ACC112 (cell line): Measurements from ENCODE around the gene EPHB1.

Experiments
- H2AFZ ChIP-seq: fragments of 200-600 bp; sonication (generic); one replicate; pipeline ENCODE4 v1.6.0; 2017; ENCODE audit warnings: antibody characterized with exemption, low read length; ENCODE audit not compliant: unreplicated experiment
- H3K27ac ChIP-seq: fragments of 200-600 bp; sonication (generic); 2 replicates; pipeline ENCODE4 v1.5.1; 2014; ENCODE audit warnings: low read depth, mild to moderate bottlenecking, antibody characterized with exemption, low read length, moderate library complexity
- H3K27me3 ChIP-seq: fragments of 200-600 bp; sonication (generic); 2 replicates; pipeline ENCODE4 v1.6.1; 2014; ENCODE audit warnings: mild to moderate bottlenecking, antibody characterized with exemption, low read length, moderate library complexity, mixed read lengths; ENCODE audit not compliant: insufficient read depth
- H3K36me3 ChIP-seq: fragments of 200-600 bp; sonication (generic); 2 replicates; pipeline ENCODE4 v1.6.1; 2016; ENCODE audit warnings: mild to moderate bottlenecking, antibody characterized with exemption, low read length, moderate library complexity, mixed read lengths; ENCODE audit not compliant: insufficient read depth
- H3K4me1 ChIP-seq: fragments of 200-600 bp; sonication (generic); one replicate; pipeline ENCODE4 v1.6.1; 2016; ENCODE audit warnings: low read length, mixed read lengths; ENCODE audit not compliant: insufficient read depth, unreplicated experiment, control insufficient read depth
- H3K4me3 ChIP-seq: fragments of 200-600 bp; sonication (generic); 2 replicates; pipeline ENCODE4 v1.5.1; 2014; ENCODE audit warnings: mild to moderate bottlenecking, low read depth, low read length
- H3K79me2 ChIP-seq: fragments of 200-600 bp; sonication (generic); one replicate; pipeline ENCODE4 v1.6.0; 2016; ENCODE audit warnings: low read length; ENCODE audit not compliant: control insufficient read depth, unreplicated experiment, insufficient read depth

The EPHB1 gene

DNA sequence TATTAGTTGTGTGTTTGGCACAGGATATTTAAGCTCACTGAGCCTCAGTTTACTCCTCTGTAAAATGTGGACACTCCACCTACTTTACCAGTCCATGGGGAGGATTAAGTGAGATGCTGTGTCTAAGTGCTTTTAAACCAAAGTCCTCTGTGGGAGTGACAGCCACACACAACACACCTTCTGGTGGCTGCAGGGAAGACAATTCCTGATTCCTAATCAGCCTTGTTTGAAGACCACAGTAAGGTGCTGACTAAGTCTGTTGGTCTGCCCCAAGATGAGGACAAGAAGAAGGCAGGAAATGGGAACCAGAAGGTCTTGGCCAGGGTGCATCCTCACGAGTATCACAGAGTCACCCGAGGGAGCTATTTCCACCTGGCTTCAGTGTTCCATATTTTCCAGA, 52.3 kb downstream of the EPHB1 start:
- no peaks in the 10 kb centered on the region for H3K79me2 ChIP-seq
- H3K36me3 ChIP-seq = no peaks in the 10 kb centered on the region
- H2AFZ ChIP-seq = peak overlapping the region; percentile 14
- H3K27me3 ChIP-seq = no peaks in the 10 kb centered on the region
- no peak overlapping the region for H3K27ac ChIP-seq
- no peak overlapping the region for H3K4me3 ChIP-seq
- peaks cover 4% of the 10 kb centered on the region for H3K4me1 ChIP-seq

DNA sequence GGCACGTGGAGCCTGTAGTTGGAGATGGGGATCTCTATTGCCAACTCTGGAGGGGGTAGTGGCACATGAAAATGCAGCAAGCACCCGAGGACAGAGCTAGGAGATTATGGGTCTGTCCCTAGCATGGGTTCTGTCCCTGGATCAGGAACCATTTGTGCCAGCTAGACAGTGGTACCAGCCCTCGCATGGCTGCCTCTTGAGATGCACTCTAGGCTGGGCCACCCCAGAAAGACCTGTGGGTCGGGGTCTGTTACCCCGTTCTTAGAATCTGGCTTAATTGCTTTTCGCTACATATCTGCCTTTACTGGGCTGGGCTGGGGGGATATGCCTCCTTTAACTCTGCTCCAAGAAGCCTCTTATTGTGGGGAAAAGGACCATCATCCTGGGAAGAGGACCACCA, 54.5 kb downstream of the EPHB1 start:
- H3K4me1 ChIP-seq = peaks cover 4% of the 10 kb centered on the region
- H3K27ac ChIP-seq = no peak overlapping the region
- H2AFZ ChIP-seq = no peak overlapping the region
- H3K4me3 ChIP-seq = no peak overlapping the region
- H3K36me3 ChIP-seq = no peaks in the 10 kb centered on the region
- H3K27me3 ChIP-seq = no peaks in the 10 kb centered on the region
- H3K79me2 ChIP-seq = no peaks in the 10 kb centered on the region

DNA sequence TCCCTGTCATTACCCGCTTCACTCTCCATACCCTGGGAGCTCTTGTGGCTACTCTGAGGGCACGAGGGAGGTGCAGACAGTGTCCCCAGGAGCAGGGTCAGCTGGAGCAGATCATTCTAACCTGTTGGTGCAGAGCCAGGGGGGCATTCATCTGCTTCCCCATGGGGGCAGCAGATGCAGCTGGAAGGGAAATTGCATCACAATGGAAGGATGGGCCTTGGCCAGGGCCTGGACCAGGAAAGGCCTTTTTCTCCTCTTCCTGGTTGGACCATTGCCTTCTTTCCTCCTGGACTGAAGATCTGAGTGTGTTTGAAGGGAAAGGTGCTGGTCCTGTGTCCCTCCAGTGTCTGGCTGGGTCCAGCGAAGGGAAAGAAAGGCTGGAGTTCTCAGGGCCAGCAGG, 55.7 kb downstream of the EPHB1 start:
- Histone ChIP-seq H3K4me1 (peaks cover 4% of the 10 kb centered on the region), H3K36me3 (no peaks in the 10 kb centered on the region), H3K27ac (no peak overlapping the region), H3K27me3 (no peaks in the 10 kb centered on the region), H3K4me3 (no peak overlapping the region), H3K79me2 (no peaks in the 10 kb centered on the region), H2AFZ (no peak overlapping the region)

DNA sequence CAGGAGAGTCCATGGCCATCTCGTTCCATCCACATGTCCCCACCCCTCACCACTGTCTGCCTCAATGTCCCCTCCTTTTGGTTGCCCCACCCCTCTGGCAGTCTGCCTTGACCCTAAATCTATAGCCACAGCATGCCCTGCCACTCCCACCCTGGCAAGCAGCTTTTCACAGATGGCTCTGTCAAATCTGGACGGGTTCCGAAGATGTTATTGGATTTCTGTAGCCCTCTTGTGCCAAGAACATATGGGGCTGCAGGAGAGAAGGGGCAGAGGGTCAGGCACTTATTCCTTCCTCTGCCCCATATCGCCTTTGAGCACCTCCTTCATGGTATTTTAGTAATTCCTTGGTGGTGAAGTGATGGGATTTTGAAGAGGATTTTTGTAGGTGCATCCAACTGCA, 57.1 kb downstream of the EPHB1 start:
- Histone ChIP-seq H3K27me3 (no peaks in the 10 kb centered on the region), H3K4me1 (peaks cover 4% of the 10 kb centered on the region), H3K4me3 (no peak overlapping the region), H2AFZ (no peak overlapping the region), H3K36me3 (no peaks in the 10 kb centered on the region), H3K79me2 (no peaks in the 10 kb centered on the region), H3K27ac (no peak overlapping the region)

DNA sequence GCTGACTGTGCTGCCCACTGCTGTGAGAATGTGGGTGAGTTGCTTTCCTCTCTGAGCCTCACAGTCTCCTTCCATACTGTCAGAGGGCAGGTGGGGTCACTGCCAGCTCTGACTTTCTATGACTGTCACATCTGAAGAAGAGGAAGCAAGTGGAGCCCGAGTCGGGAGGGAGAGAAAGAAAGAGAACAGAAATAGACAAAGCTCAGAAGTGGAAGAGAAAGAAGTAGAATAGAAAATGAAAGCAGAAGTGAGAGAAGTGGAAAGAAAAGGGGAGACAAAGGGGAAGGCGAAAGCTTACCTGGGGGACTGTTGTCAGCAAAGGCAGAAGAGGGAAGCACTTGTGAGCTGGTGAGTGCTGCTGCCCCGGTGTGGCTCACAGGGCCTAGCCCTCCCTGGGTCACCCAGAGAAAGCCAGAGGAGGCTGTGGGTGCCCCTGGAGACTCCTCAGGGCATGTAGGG, 57.9 kb downstream of the EPHB1 start:
- no peak overlapping the region for H3K27ac ChIP-seq
- no peaks in the 10 kb centered on the region for H3K4me1 ChIP-seq
- H3K79me2 ChIP-seq = no peaks in the 10 kb centered on the region
- H3K36me3 ChIP-seq = no peaks in the 10 kb centered on the region
- no peaks in the 10 kb centered on the region for H3K27me3 ChIP-seq
- no peak overlapping the region for H2AFZ ChIP-seq
- no peak overlapping the region for H3K4me3 ChIP-seq

DNA sequence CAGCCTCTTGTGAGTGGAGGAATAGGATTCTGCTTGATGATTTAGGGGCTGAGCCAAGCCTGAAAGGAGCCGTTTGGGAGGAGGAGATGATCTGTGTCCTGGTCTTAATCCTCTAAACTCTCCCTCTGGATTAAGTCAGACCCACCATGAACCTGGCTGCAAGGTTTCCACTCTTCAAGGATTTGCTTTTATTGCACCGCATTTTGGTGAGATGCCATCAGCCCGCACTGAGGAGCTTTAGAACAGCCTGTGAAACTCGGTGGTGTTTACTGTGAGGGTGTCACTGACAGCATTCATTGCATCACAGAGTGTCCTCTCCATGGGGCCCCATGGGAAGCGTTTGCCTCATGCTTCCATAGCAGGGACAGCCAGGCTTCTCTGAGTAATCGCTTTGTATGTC, 59.2 kb downstream of the EPHB1 start:
- Histone ChIP-seq H3K79me2 (no peaks in the 10 kb centered on the region), H2AFZ (no peak overlapping the region), H3K4me1 (no peaks in the 10 kb centered on the region), H3K36me3 (no peaks in the 10 kb centered on the region), H3K27me3 (no peaks in the 10 kb centered on the region), H3K4me3 (no peak overlapping the region), H3K27ac (no peak overlapping the region)

DNA sequence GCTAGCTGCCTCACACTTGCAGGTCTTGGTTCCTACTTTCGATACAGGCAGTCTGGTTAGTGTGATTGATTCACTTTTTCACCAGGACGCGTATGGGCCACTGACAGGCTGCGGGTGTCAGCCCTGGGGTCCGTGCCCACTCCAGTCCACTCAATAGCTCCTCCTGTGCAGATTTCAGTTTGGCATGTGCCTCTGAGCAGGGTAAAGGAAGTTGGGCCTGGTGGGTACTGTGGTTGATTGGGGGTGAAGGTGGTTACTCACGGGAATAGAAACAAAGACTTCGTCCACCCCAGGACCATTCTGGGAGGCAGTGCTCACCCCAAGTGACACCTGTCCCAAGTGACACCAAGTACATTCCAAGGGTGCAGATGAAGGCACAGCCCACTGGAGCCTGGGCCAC, 62.3 kb downstream of the EPHB1 start:
- Histone ChIP-seq H3K4me1 (no peaks in the 10 kb centered on the region), H3K36me3 (no peaks in the 10 kb centered on the region), H3K4me3 (no peak overlapping the region), H3K27me3 (no peaks in the 10 kb centered on the region), H2AFZ (no peak overlapping the region), H3K79me2 (no peaks in the 10 kb centered on the region), H3K27ac (no peak overlapping the region)

DNA sequence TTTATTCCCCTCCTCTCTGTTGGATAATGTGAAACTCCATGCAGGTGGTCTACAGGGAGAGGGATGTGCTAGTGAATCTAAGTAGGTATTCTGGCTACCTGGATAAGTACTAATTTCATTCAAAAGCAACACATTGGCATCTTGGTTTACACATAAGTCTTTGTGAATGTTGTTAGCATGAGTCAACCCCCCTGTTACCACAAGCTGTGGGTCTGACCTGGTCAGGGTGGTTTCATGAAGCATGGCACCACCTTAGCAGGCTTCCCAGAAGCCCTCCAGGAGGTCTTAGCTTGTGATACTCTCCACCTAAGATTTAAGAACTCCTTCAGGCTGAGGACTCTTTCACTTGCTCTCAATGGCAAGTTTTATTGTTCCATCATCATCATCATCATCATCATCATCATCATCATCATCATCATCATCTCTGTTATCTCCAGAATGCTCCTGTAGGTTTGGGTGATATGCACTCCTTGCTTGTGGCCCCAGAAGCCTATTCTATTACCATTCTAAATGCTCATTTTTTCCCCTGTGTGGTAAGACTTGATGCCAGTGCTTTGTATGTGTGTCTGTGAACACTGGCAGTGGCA, 62.8 kb downstream of the EPHB1 start:
- Histone ChIP-seq H3K4me3 (no peak overlapping the region), H3K27me3 (no peaks in the 10 kb centered on the region), H3K36me3 (no peaks in the 10 kb centered on the region), H2AFZ (no peak overlapping the region), H3K79me2 (no peaks in the 10 kb centered on the region), H3K27ac (no peak overlapping the region), H3K4me1 (no peaks in the 10 kb centered on the region)

DNA sequence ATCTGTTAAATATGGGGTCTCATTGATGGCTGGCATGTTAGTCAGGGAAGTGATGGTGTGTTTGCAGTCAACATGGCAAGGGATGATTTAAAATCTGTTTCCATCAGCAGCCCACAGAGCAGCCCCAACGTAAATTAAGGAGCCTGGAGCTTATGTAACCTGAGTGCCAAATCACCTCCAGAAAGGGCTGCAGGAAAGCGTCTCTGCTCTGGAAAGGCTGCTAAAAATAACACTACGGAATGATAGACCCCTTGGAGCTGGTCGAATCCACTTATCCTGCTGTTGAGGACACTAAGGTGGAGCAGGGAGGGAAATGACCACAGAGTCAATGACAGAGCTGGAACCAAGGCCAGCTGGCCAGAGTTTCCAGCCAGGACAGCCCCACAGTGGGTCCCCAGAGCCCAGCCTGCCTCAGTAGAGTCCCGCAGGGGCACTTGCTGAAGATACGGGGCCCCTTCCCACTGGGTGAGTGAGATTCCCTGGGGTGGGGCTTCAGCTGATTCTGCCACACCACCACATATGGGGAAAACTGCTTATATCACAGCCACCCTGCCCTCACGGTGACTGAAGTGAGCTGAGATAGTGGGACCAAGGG, 63.5 kb downstream of the EPHB1 start:
- Histone ChIP-seq H3K4me3 (no peak overlapping the region), H3K36me3 (no peaks in the 10 kb centered on the region), H3K4me1 (no peaks in the 10 kb centered on the region), H2AFZ (no peak overlapping the region), H3K79me2 (no peaks in the 10 kb centered on the region), H3K27ac (no peak overlapping the region), H3K27me3 (no peaks in the 10 kb centered on the region)

DNA sequence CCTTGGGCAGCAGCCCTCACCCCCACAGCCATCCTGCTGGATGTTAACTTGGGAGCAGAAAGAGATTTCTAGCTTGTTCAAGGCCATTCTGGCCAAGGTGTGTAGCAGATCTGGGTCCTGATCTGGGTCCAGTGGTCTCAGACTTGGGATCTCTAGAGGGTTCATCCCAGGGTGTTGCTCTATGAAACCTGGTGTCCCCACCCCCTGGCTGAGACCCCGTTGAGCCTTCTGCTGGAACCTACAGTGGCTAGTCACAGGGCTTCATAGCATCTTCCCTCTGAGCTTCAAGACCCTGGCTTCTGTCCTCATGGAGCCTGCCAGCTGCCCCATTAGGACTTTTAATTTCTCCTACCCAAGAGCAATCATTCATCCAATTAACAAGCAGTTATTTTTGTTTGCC, 64.3 kb downstream of the EPHB1 start:
- Histone ChIP-seq H2AFZ (no peak overlapping the region), H3K36me3 (no peaks in the 10 kb centered on the region), H3K4me3 (no peak overlapping the region), H3K4me1 (no peaks in the 10 kb centered on the region), H3K27me3 (no peaks in the 10 kb centered on the region), H3K27ac (no peak overlapping the region), H3K79me2 (no peaks in the 10 kb centered on the region)

DNA sequence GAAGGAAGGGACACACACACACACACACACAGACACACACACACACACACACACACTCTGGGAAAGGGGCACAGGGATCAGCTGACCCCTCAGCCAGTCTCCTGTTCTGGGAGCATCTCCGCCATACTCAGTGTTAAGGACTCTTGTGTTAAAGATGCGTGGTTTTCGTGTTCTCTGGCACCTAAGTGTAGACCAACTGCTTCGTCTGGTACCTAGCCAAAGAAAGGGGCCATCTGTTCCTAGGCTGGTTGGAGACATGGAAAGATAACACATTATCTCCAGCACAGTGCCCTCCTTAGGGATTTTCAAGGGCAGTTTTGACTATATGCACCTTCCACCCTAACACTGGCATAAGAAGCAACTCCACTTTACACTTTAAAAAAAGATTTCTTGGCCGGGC, 65.1 kb downstream of the EPHB1 start:
- Histone ChIP-seq H3K27me3 (no peaks in the 10 kb centered on the region), H2AFZ (no peak overlapping the region), H3K36me3 (no peaks in the 10 kb centered on the region), H3K4me3 (no peak overlapping the region), H3K27ac (no peak overlapping the region), H3K4me1 (no peaks in the 10 kb centered on the region), H3K79me2 (no peaks in the 10 kb centered on the region)
